Measurements from ENCODE around the gene IP6K3.

The IP6K3 gene

GRCh38 chr6:33746651-33747100 lies at the start of gene IP6K3:
Gene IP6K3 (minus strand): TSS chr6:33746905. CDS start chr6:33735476, 11,429 bp downstream.
- DNase-seq, result no peak

GRCh38 chr6:33794910-33795623 lies 48.4 kb upstream of the IP6K3 start:
- no peak for DNase-seq

- DNase-seq, result no peak
Measured at GRCh38 chr6:33792981-33793380, 46.3 kb upstream of the IP6K3 start.

- no peak for DNase-seq
Measured at GRCh38 chr6:33791620-33792019, 44.9 kb upstream of the IP6K3 start.

GRCh38 chr6:33790910-33791309 lies 44.2 kb upstream of the IP6K3 start:
- no peak for DNase-seq

GRCh38 chr6:33790379-33790778 lies 43.7 kb upstream of the IP6K3 start:
- no peak for DNase-seq

GRCh38 chr6:33789550-33789895 lies 42.8 kb upstream of the IP6K3 start:
- no peak for DNase-seq

- peak; percentile 90 to 95 for DNase-seq
Measured at GRCh38 chr6:33788694-33789549, 42.2 kb upstream of the IP6K3 start, which contains the start of gene LEMD2. Gene LEMD2 (minus strand): TSS chr6:33789130. CDS start chr6:33789116, 14 bp downstream.

GRCh38 chr6:33787954-33788693 lies 41.4 kb upstream of the IP6K3 start:
- peak; percentile 60 to 68 for DNase-seq

- DNase-seq, result no peak
Measured at GRCh38 chr6:33787346-33787953, 40.7 kb upstream of the IP6K3 start.

- DNase-seq, result no peak
Measured at GRCh38 chr6:33786736-33787135, 40.0 kb upstream of the IP6K3 start.

GRCh38 chr6:33785778-33786177 lies 39.1 kb upstream of the IP6K3 start:
- no peak for DNase-seq

GRCh38 chr6:33784787-33785186 lies 38.1 kb upstream of the IP6K3 start:
- no peak for DNase-seq

- DNase-seq, result no peak
Measured at GRCh38 chr6:33783781-33784520, 37.2 kb upstream of the IP6K3 start.

- DNase-seq, result no peak
Measured at GRCh38 chr6:33782561-33782960, 35.9 kb upstream of the IP6K3 start.

GRCh38 chr6:33781131-33781975 lies 34.6 kb upstream of the IP6K3 start:
- DNase-seq, result no peak

GRCh38 chr6:33779895-33780294 lies 33.2 kb upstream of the IP6K3 start:
- DNase-seq, result no peak

GRCh38 chr6:33779290-33779689 lies 32.6 kb upstream of the IP6K3 start:
- no peak for DNase-seq

- no peak for DNase-seq
Measured at GRCh38 chr6:33778444-33779121, 31.9 kb upstream of the IP6K3 start.

All from CD4-positive, alpha-beta T cell treated with Interferon alpha-2 for 1 hour (primary cell).